ENCODE data around the gene AGPAT2. TPM values are rescaled to one million over a fixed set of nuclear protein-coding genes. Genes with fewer than 3 reads are reported as not detected.

Gene AGPAT2
- total RNA-seq (2021) (124 and 136 TPM in 2 replicates), Bru-seq, nascent RNA (percentile 60 among the genes with signal in this experiment), BruChase-seq, experiment 1, labeled RNA remaining after a 2-hour chase (percentile 56 among the genes with signal in this experiment), BruChase-seq, experiment 2, labeled RNA remaining after a 6-hour chase (percentile 74 among the genes with signal in this experiment)
- long read RNA-seq, transcript AGPAT2-202 (6 exons, 1,512 nt), result major isoform, 411 of 466 reads
- long read RNA-seq, transcript AGPAT2-201 (5 exons, 1,391 nt), result minor isoform, 32 of 466 reads
- long read RNA-seq, partial matches to known transcripts, result 6 of 466 reads
- long read RNA-seq, other reads (novel, unspliced or antisense), result 15 of 466 reads

- CTCF ChIA-PET, result interaction anchor here (0.6 kb wide), 2 partner anchors 15 to 203 kb away, joined by 3 to 8 read pairs; no protein-coding TSS in a partner anchor
- H2AFZ ChIP-seq, result peak within 1 kb of the TSS; percentile 93
- intact Hi-C loops (cut with micrococcal nuclease; ENCODE audit: unreplicated experiment), result no loop called here
Measured at GRCh38 chr9:136686794-136687711, at the start of gene AGPAT2. AGPAT2 (minus strand) TSS chr9:136687457; CDS start chr9:136687357, 100 bp downstream.

GRCh38 chr9:136735812-136736480 lies 48.7 kb upstream of the AGPAT2 start:
- Histone ChIP-seq H3K9me3 (ENCODE audit: insufficient read depth, low read depth) (no peaks in the 10 kb centered on the region), H3F3A (ENCODE audit: insufficient read depth, low read depth) (peaks cover 9% of the 10 kb centered on the region), H3K4me3 (no peak overlapping the region), H3K4me1 (replicated peaks; ENCODE audit: insufficient read depth) (no peaks in the 10 kb centered on the region), H3K27ac (no peak overlapping the region), H3K79me2 (ENCODE audit: low read depth) (peaks cover 7% of the 10 kb centered on the region; the same call in 1 of the 2 replicates), H3K4me2 (no peak overlapping the region), H2AFZ (no peak overlapping the region), H3K27me3 (ENCODE audit: insufficient read depth, low read depth) (peaks cover 33% of the 10 kb centered on the region), H3K36me3 (ENCODE audit: low read depth) (no peaks in the 10 kb centered on the region), H3K9me2 (ENCODE audit: insufficient read depth) (no peaks in the 10 kb centered on the region), H4K20me1 (ENCODE audit: insufficient read depth) (no peaks in the 10 kb centered on the region)
- POLR2A ChIA-PET (ENCODE audit: unreplicated experiment), result interaction anchor here (0.7 kb wide), 1 partner anchor 13 kb away, joined by 3 read pairs; no protein-coding TSS in a partner anchor
- intact Hi-C loops (cut with micrococcal nuclease; ENCODE audit: unreplicated experiment), result no loop called here
- BruUV-seq (replicated peaks), result no TSS peak
- TF ChIP-seq CTCF (conservative IDR thresholded peaks at IDR 0.05), result no peak
- no peak for TF ChIP-seq EZH2 (IDR thresholded peaks at IDR 0.05; ENCODE audit: low read depth)
- CTCF ChIA-PET, result no interaction called here
- no peak for DNase-seq

More at GRCh38 chr9:136686794-136687711, at the start of gene AGPAT2:
- peaks cover 23% of the 10 kb centered on the region for H4K20me1 ChIP-seq (ENCODE audit: insufficient read depth)
- H3K9me2 ChIP-seq (ENCODE audit: insufficient read depth), result no peaks in the 10 kb centered on the region
- BruUV-seq (replicated peaks), result no TSS peak
- POLR2A ChIA-PET (ENCODE audit: unreplicated experiment), result no interaction called here
- TF ChIP-seq EZH2 (IDR thresholded peaks at IDR 0.05; ENCODE audit: low read depth) (no peak), CTCF (conservative IDR thresholded peaks at IDR 0.05) (no peak)
- H3K4me1 ChIP-seq (replicated peaks; ENCODE audit: insufficient read depth), result peaks cover 23% of the 10 kb centered on the region
- H3K79me2 ChIP-seq (ENCODE audit: low read depth), result peaks cover 29% of the 10 kb centered on the region
- H3K9me3 ChIP-seq (ENCODE audit: insufficient read depth, low read depth), result no peaks in the 10 kb centered on the region
- no peaks in the 10 kb centered on the region for H3K27me3 ChIP-seq (ENCODE audit: insufficient read depth, low read depth)
- peak; percentile 37 to 86 for DNase-seq
- H3K4me2 ChIP-seq, result peak within 1 kb of the TSS; percentile 99
- peaks cover 12% of the 10 kb centered on the region; the same call in 1 of the 2 replicates for H3F3A ChIP-seq (ENCODE audit: insufficient read depth, low read depth)
- H3K27ac ChIP-seq, result peak within 1 kb of the TSS; percentile 61
- H3K4me3 ChIP-seq, result peak within 1 kb of the TSS; percentile 90
- H3K36me3 ChIP-seq (ENCODE audit: low read depth), result no peaks in the 10 kb centered on the region
